Testis (tissue), 3 donors: Measurements from ENCODE around the gene CLIP1. TPM values are rescaled to one million over a fixed set of nuclear protein-coding genes. Genes with fewer than 3 reads are reported as not detected.

Source experiments
- DNase-seq: peaks from one replicate; pipeline ENCODE4 v3.0.0-alpha.2; 2019
- H3K27ac ChIP-seq, 2 donors: fragments of 200-600 bp; sonication (generic); one replicate each; pipeline ENCODE4 v1.5.1; 2019
- H3K27me3 ChIP-seq: fragments of 200-600 bp; sonication (generic); one replicate; pipeline ENCODE4 v1.5.1; 2019
- H3K36me3 ChIP-seq: fragments of 200-600 bp; sonication (generic); one replicate; pipeline ENCODE4 v1.5.1; 2017; ENCODE audit warnings: low read depth; ENCODE audit errors: missing control alignments
- H3K4me1 ChIP-seq: fragments of 200-600 bp; sonication (generic); one replicate; pipeline ENCODE4 v1.5.1; 2019
- H3K4me3 ChIP-seq, 2 donors: fragments of 200-600 bp; sonication (generic); one replicate each; pipeline ENCODE4 v1.5.1; 2017 to 2019
- H3K9me3 ChIP-seq: fragments of 200-600 bp; sonication (generic); one replicate; pipeline ENCODE4 v1.5.1; 2017
- CTCF ChIP-seq, 3 experiments: fragments of 450-650 bp in 2 of 3; fragments of 200-600 bp in 1 of 3; sonication (generic) in 1 of 3; IDR thresholded peaks; one replicate each; pipeline ENCODE4 v1.5.1; 2016 to 2019; ENCODE audit warnings: antibody characterized with exemption in 3 of 3, mild to moderate bottlenecking in 2 of 3, moderate library complexity in 1 of 3
- POLR2A ChIP-seq: fragments of 450-650 bp; IDR thresholded peaks from one replicate; pipeline ENCODE4 v1.6.1; 2017; ENCODE audit warnings: antibody characterized with exemption, mild to moderate bottlenecking, moderate library complexity
- WGBS, 2 donors: methylation state at CpG; one replicate each; pipeline ENCODE4 v1.1.5; 2018; 5-methylcytosine and 5-hydroxymethylcytosine counted together
- intact Hi-C: fragments of 100-400 bp; cut with DNase I; formaldehyde crosslinking; loops from one replicate; pipeline ENCODE4 v1.15.1; 2023; ENCODE audit warnings: low total_unique reads
- polyA plus RNA-seq: library from polyadenylated mRNA; stranded (reverse); fragments of 350-450 nt; fragmentation: Illumina TruSeq; extraction: RNeasy Lipid Tissue Mini Kit (QIAGEN cat#74804); gene quantifications from one replicate; pipeline ENCODE4 v1.2.3, GENCODE V29; 2014; ENCODE audit warnings: low read depth, low replicate concordance; ENCODE audit not compliant: insufficient read depth
- total RNA-seq, 2 donors: library from RNA; depleted of rRNA; stranded (reverse); fragments of >200 nt; gene quantifications; one replicate each; pipeline ENCODE4 v1.2.3, GENCODE V29; 2016

The CLIP1 gene
- total and polyA plus RNA-seq, 3 donors from 2014 or later: 25.1 to 66.5 (median 51.9) TPM

- intact Hi-C loops: no loop called here
- H3K36me3 ChIP-seq: no peaks in the 10 kb centered on the region
- WGBS, 2 donors: 76 to 87% methylated on average over 5 of the region's 5 CpGs
- TF ChIP-seq CTCF (IDR thresholded peaks at IDR 0.05): no peak
- TF ChIP-seq POLR2A: no peak
- H3K9me3 ChIP-seq: no peaks in the 10 kb centered on the region
- peaks cover 19% of the 10 kb centered on the region for H3K4me1 ChIP-seq
- no peak overlapping the region for H3K4me3 ChIP-seq
- no peak overlapping the region for H3K27ac ChIP-seq
- H3K27me3 ChIP-seq: no peaks in the 10 kb centered on the region
- DNase-seq: no peak
Measured at GRCh38 chr12:122228092-122228491, 194.4 kb downstream of the CLIP1 start.

- no peak overlapping the region for H3K27ac ChIP-seq
- H3K36me3 ChIP-seq: no peaks in the 10 kb centered on the region
- H3K4me3 ChIP-seq: no peak overlapping the region
- 69 to 77% methylated on average over 9 to 17 of the region's 17 CpGs for WGBS, 2 donors
- intact Hi-C loops: no loop called here
- peaks cover 22% of the 10 kb centered on the region for H3K4me1 ChIP-seq
- no peak for TF ChIP-seq CTCF (IDR thresholded peaks at IDR 0.05)
- DNase-seq: no peak
- no peaks in the 10 kb centered on the region for H3K27me3 ChIP-seq
- H3K9me3 ChIP-seq: no peaks in the 10 kb centered on the region
Measured at GRCh38 chr12:122227341-122227740, 195.1 kb downstream of the CLIP1 start.

GRCh38 chr12:122226366-122227125 lies 195.9 kb downstream of the CLIP1 start:
- WGBS, 2 donors: 5 to 16% methylated on average over 14 to 53 of the region's 55 CpGs
- peak overlapping the region; percentile 80 to 97 for H3K4me3 ChIP-seq
- DNase-seq: peak; percentile 21
- H3K27me3 ChIP-seq: no peaks in the 10 kb centered on the region
- H3K4me1 ChIP-seq: peaks cover 26% of the 10 kb centered on the region
- no peaks in the 10 kb centered on the region for H3K9me3 ChIP-seq
- intact Hi-C loops: no loop called here
- peak overlapping the region in 1 of 2 donors; percentile 34 for H3K27ac ChIP-seq
- no peaks in the 10 kb centered on the region for H3K36me3 ChIP-seq
- no peak for TF ChIP-seq POLR2A
- TF ChIP-seq CTCF (IDR thresholded peaks at IDR 0.05): no peak

- intact Hi-C loops: no loop called here
- no peaks in the 10 kb centered on the region for H3K36me3 ChIP-seq
- 1% methylated on average over 25 to 61 of the region's 74 CpGs for WGBS, 2 donors
Measured at GRCh38 chr12:122225683-122226365, 196.6 kb downstream of the CLIP1 start, which contains the start of gene DIABLO. TSS of gene DIABLO (minus strand) at chr12:122226052. CDS start at chr12:122226014, 38 bp downstream.

More at GRCh38 chr12:122225683-122226365, 196.6 kb downstream of the CLIP1 start, which contains the start of gene DIABLO:
- TF ChIP-seq POLR2A: peak; percentile 90
- peak in 1 of 3 experiments; percentile 4 for TF ChIP-seq CTCF (IDR thresholded peaks at IDR 0.05)
- peak within 1 kb of the TSS; percentile 90 to 92 for H3K27ac ChIP-seq
- peaks cover 33% of the 10 kb centered on the region for H3K4me1 ChIP-seq
- peak; percentile 100 for DNase-seq
- H3K4me3 ChIP-seq: peak within 1 kb of the TSS; percentile 80 to 97
- H3K9me3 ChIP-seq: no peaks in the 10 kb centered on the region
- no peaks in the 10 kb centered on the region for H3K27me3 ChIP-seq

Other genes with a start within 250 kb of the CLIP1 start
- not detected for gene IL31, start 248.4 kb downstream of the CLIP1 start, total RNA-seq
- gene IL31, start 248.4 kb downstream of the CLIP1 start, polyA plus RNA-seq: 0.38 TPM
- 10 to 100 TPM; 10.8 to 11.0 TPM for gene LRRC43, start 239.5 kb downstream of the CLIP1 start, total RNA-seq
- gene LRRC43, start 239.5 kb downstream of the CLIP1 start, polyA plus RNA-seq: 16.6 TPM
- gene B3GNT4, start 219.0 kb downstream of the CLIP1 start, total RNA-seq: 1 to 10 TPM; 2.2 to 5.2 TPM
- 2.1 TPM for gene B3GNT4, start 219.0 kb downstream of the CLIP1 start, polyA plus RNA-seq
- 100 to 1,000 TPM; 203 to 204 TPM for gene DIABLO, start 196.6 kb downstream of the CLIP1 start, total RNA-seq
- 138 TPM for gene DIABLO, start 196.6 kb downstream of the CLIP1 start, polyA plus RNA-seq
- 10 to 100 TPM; 36.1 to 41.3 TPM for gene VPS33A, start 156.2 kb downstream of the CLIP1 start, total RNA-seq
- 50.1 TPM for gene VPS33A, start 156.2 kb downstream of the CLIP1 start, polyA plus RNA-seq
- 10 to 100 TPM; 25.6 to 38.3 TPM for gene ZCCHC8, start 78.3 kb upstream of the CLIP1 start, total RNA-seq
- gene ZCCHC8, start 78.3 kb upstream of the CLIP1 start, polyA plus RNA-seq: 28.8 TPM
- gene RSRC2, start 104.3 kb upstream of the CLIP1 start, total RNA-seq: 100 to 1,000 TPM in 1 of 2 donors, 10 to 100 TPM in 1; 93.1 to 133 TPM
- gene RSRC2, start 104.3 kb upstream of the CLIP1 start, polyA plus RNA-seq: 50.7 TPM
- gene KNTC1, start 104.6 kb upstream of the CLIP1 start, total RNA-seq: 100 to 1,000 TPM in 1 of 2 donors, 10 to 100 TPM in 1; 79.8 to 118 TPM
- gene KNTC1, start 104.6 kb upstream of the CLIP1 start, polyA plus RNA-seq: 46.1 TPM